Mucosa of rectum (tissue), 2 donors: ENCODE results near the gene SHISA7.
A peak's percentile ranks its signal among the peaks of the same experiment; 100 is the strongest.

Source experiments
- H3K27ac ChIP-seq, 2 donors: one replicate each; pipeline ENCODE4 v1.7.0; 2013; ENCODE audit warnings: inconsistent platforms in 2 of 2, low read depth in 2 of 2, low read length in 2 of 2
- H3K27me3 ChIP-seq, 2 donors: one replicate each; pipeline ENCODE4 v1.7.0; 2013; ENCODE audit warnings: low read length in 2 of 2; ENCODE audit not compliant: control insufficient read depth in 2 of 2, insufficient read depth in 2 of 2
- H3K36me3 ChIP-seq, 2 donors: one replicate each; pipeline ENCODE4 v1.7.0; 2013; ENCODE audit warnings: low read length in 2 of 2; ENCODE audit not compliant: control insufficient read depth in 2 of 2, insufficient read depth in 2 of 2
- H3K4me1 ChIP-seq, 2 donors: one replicate each; pipeline ENCODE4 v1.7.0; 2013; ENCODE audit warnings: low read length in 2 of 2, mild to moderate bottlenecking in 1 of 2; ENCODE audit not compliant: control insufficient read depth in 2 of 2, insufficient read depth in 2 of 2
- H3K4me3 ChIP-seq, 2 donors: one replicate each; pipeline ENCODE4 v1.7.0; 2013; ENCODE audit warnings: low read length in 2 of 2
- H3K9ac ChIP-seq, 2 donors: one replicate each; pipeline ENCODE4 v1.7.0; 2013; ENCODE audit warnings: low read length in 2 of 2, low read depth in 1 of 2, mild to moderate bottlenecking in 1 of 2
- H3K9me3 ChIP-seq, 2 donors: one replicate each; pipeline ENCODE4 v1.7.0; 2013; ENCODE audit warnings: low read length in 2 of 2; ENCODE audit not compliant: control insufficient read depth in 2 of 2
- donor health status: healthy.
- donor health status: Normal muscosa, but diverticular disease.

SHISA7 gene

GRCh38 chr19:55461974-55462626 lies 19.0 kb upstream of the SHISA7 start:
- Histone ChIP-seq H3K4me3 (peak overlapping the region; percentile 81 to 90), H3K4me1 (peaks cover 7 to 12% of the 10 kb centered on the region in 2 donors), H3K27me3 (peaks cover 0 to 2% of the 10 kb centered on the region in 2 donors), H3K36me3 (no peaks in the 10 kb centered on the region), H3K27ac (peak overlapping the region; percentile 75 to 81), H3K9ac (peak overlapping the region; percentile 87 to 95), H3K9me3 (no peaks in the 10 kb centered on the region)

- Histone ChIP-seq H3K36me3 (peaks cover 0 to 3% of the 10 kb centered on the region in 2 donors), H3K9ac (peak within 1 kb of the TSS; percentile 90 to 95), H3K4me1 (peaks cover 7 to 12% of the 10 kb centered on the region in 2 donors), H3K9me3 (no peaks in the 10 kb centered on the region), H3K27me3 (peaks cover 0 to 2% of the 10 kb centered on the region in 2 donors), H3K4me3 (peak within 1 kb of the TSS; percentile 90), H3K27ac (peak within 1 kb of the TSS; percentile 84 to 95)
These were observed 18.3 kb upstream of the SHISA7 start, which contains the start of gene ISOC2 for GRCh38 chr19:55461259-55461973. Gene ISOC2 (minus strand): TSS chr19:55461642. CDS start chr19:55456486, 5,156 bp downstream.

- H3K27ac ChIP-seq, result peak overlapping the region; percentile 84 to 95
- peaks cover 0 to 2% of the 10 kb centered on the region in 2 donors for H3K27me3 ChIP-seq
- peak overlapping the region; percentile 78 to 90 for H3K4me3 ChIP-seq
- H3K9me3 ChIP-seq, result no peaks in the 10 kb centered on the region
- peak overlapping the region; percentile 76 to 90 for H3K9ac ChIP-seq
- H3K36me3 ChIP-seq, result peaks cover 0 to 3% of the 10 kb centered on the region in 2 donors
- H3K4me1 ChIP-seq, result peaks cover 7 to 12% of the 10 kb centered on the region in 2 donors
These were observed 17.7 kb upstream of the SHISA7 start for GRCh38 chr19:55460670-55461258.

- Histone ChIP-seq H3K9ac (no peak overlapping the region), H3K36me3 (peaks cover 0 to 5% of the 10 kb centered on the region in 2 donors), H3K4me1 (peaks cover 7 to 12% of the 10 kb centered on the region in 2 donors), H3K4me3 (peak overlapping the region; percentile 78 to 90), H3K27ac (peak overlapping the region; percentile 25 to 84), H3K27me3 (peaks cover 0 to 2% of the 10 kb centered on the region in 2 donors), H3K9me3 (no peaks in the 10 kb centered on the region)
These were observed 17.0 kb upstream of the SHISA7 start for GRCh38 chr19:55459950-55460657.

GRCh38 chr19:55459551-55459949 lies 16.4 kb upstream of the SHISA7 start:
- Histone ChIP-seq H3K27me3 (peaks cover 0 to 2% of the 10 kb centered on the region in 2 donors), H3K9ac (no peak overlapping the region), H3K4me3 (no peak overlapping the region), H3K27ac (peak overlapping the region in 1 of 2 donors; percentile 84), H3K9me3 (no peaks in the 10 kb centered on the region), H3K4me1 (peaks cover 7 to 12% of the 10 kb centered on the region in 2 donors), H3K36me3 (peaks cover 0 to 5% of the 10 kb centered on the region in 2 donors)

- H3K9me3 ChIP-seq, result no peaks in the 10 kb centered on the region
- no peaks in the 10 kb centered on the region for H3K27me3 ChIP-seq
- no peak overlapping the region for H3K27ac ChIP-seq
- no peak overlapping the region for H3K4me3 ChIP-seq
- H3K36me3 ChIP-seq, result peaks cover 0 to 5% of the 10 kb centered on the region in 2 donors
- peaks cover 7 to 12% of the 10 kb centered on the region in 2 donors for H3K4me1 ChIP-seq
- H3K9ac ChIP-seq, result no peak overlapping the region
These were observed 14.8 kb upstream of the SHISA7 start for GRCh38 chr19:55457683-55458457.

- Histone ChIP-seq H3K4me1 (peaks cover 0 to 12% of the 10 kb centered on the region in 2 donors), H3K27me3 (peaks cover 4 to 6% of the 10 kb centered on the region in 2 donors), H3K27ac (no peak overlapping the region), H3K9me3 (no peaks in the 10 kb centered on the region), H3K9ac (no peak overlapping the region), H3K4me3 (no peak overlapping the region), H3K36me3 (peaks cover 0 to 5% of the 10 kb centered on the region in 2 donors)
These were observed 13.2 kb upstream of the SHISA7 start for GRCh38 chr19:55456347-55456746.

GRCh38 chr19:55455576-55456235 lies 12.6 kb upstream of the SHISA7 start:
- Histone ChIP-seq H3K27ac (no peak overlapping the region), H3K4me3 (no peak overlapping the region)

GRCh38 chr19:55454787-55455243 lies 11.7 kb upstream of the SHISA7 start:
- H3K36me3 ChIP-seq, result peaks cover 0 to 5% of the 10 kb centered on the region in 2 donors
- peaks cover 0 to 2% of the 10 kb centered on the region in 2 donors for H3K4me1 ChIP-seq
- no peak overlapping the region for H3K27ac ChIP-seq
- no peak overlapping the region for H3K9ac ChIP-seq
- peaks cover 7 to 10% of the 10 kb centered on the region in 2 donors for H3K27me3 ChIP-seq
- H3K9me3 ChIP-seq, result no peaks in the 10 kb centered on the region
- no peak overlapping the region for H3K4me3 ChIP-seq

More at GRCh38 chr19:55455576-55456235, 12.6 kb upstream of the SHISA7 start:
- Histone ChIP-seq H3K36me3 (peaks cover 0 to 5% of the 10 kb centered on the region in 2 donors), H3K4me1 (peaks cover 0 to 6% of the 10 kb centered on the region in 2 donors), H3K9me3 (no peaks in the 10 kb centered on the region), H3K9ac (no peak overlapping the region), H3K27me3 (peaks cover 6 to 7% of the 10 kb centered on the region in 2 donors)
